ENCODE data around the gene NME8.

Gene NME8

GRCh38 chr7:37901890-37902524 is 53.6 kb downstream of the NME8 start:
- no peak for DNase-seq

DNA sequence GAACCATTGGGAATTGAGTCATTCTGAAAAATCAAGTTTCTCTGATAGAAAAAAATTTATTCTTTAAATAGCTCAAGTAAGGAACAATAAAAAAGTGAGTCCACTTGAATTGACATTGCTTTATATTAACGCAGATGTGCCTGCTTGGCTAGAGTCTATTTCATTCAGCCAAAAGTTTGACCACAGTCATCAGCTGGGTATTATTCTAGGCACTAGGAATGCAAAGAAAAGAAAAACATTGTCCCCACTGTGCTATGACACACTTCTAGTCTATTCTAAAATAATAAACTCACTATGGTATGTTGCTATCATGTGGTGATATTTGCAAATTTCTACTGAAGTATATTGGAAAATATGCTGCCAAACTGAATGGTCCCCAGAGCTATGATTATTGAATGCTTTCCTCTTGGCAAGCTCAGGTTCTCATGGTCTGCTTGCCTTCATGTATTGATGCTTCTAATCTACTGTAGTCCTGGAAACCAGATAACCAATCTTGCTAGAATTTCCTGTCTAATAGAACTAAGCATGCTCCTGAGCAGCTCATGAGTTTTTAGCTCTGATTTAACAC is 59.9 kb downstream of the NME8 start:
- no peak for DNase-seq

DNA sequence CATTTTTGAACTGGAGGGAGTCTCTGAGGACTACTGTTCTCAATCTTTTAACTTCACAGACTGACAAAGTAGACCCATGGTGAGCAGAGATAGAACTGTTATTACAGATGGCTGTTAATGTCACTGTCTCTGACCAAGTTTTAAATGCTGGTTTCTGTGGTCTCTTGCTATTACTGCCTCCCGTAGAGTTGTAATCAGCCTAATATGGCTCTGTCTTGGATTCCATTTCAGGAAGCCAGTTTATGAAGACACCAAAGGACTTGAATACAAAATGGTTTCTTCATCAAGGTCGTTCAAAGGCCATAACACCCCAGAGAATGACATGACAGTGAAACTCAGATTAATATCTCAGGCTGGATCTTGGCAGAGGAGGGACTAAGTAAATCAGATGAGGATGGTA is 64.4 kb downstream of the NME8 start:
- no peak for DNase-seq

- no peak for DNase-seq
Observed at GRCh38 chr7:37915438-37915837, 67.0 kb downstream of the NME8 start.

- no peak for DNase-seq
Observed at GRCh38 chr7:37916017-37916672, 67.7 kb downstream of the NME8 start.

- DNase-seq: peak; percentile 42
Observed at GRCh38 chr7:37916673-37917660, 68.6 kb downstream of the NME8 start, which contains the start of gene SFRP4. TSS of gene SFRP4 (minus strand) at chr7:37916817. CDS start at chr7:37916537, 280 bp downstream.

- no peak for DNase-seq
Observed at GRCh38 chr7:37918526-37918925, 70.1 kb downstream of the NME8 start.

- peak; percentile 38 for DNase-seq
Observed at GRCh38 chr7:37920305-37920848, 72.0 kb downstream of the NME8 start, which contains the start of gene EPDR1. TSS of gene EPDR1 (plus strand) at chr7:37920640. CDS start at chr7:37920940, 300 bp downstream.

GRCh38 chr7:37920849-37921805 is 72.7 kb downstream of the NME8 start:
- peak; percentile 52 for DNase-seq

DNA sequence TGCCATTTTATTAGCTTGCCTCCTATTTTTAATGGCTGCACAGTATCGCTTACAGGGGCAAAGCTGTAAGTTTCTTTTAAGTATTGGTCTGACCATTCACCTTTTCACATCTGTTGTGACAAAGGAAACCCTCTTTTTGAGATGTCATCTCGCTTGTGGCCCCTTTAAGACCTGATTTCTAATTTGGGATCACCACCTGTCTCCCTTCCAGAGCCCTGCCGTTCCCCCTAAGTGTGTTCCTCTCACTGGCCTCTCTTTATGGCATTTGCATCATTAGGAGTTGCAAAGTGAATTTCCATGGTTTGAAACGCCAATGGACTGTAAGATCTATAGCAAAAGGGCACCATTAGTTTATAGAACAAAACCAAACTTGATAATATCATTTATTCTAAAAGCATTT is 73.5 kb downstream of the NME8 start:
- no peak for DNase-seq

DNA sequence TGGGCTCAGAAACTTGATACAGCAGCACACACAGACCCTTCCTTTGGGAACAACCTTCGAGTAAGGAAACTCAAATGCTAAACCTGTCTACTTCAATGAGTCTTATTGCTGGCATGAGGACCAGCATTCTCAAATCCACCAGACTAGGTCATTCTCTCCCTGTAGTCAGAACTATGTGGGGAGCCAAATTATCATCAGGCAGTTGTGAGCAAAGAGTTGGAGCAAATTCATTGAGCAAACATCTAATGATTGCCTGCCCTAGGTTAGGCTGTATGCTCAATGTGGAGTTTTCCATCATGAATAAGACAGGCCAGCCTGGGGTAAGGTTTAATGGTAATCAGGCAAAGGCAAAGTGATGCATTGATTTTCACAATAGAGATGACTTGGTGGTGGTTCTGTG is 75.6 kb downstream of the NME8 start:
- DNase-seq: no peak

- no peak for DNase-seq
Observed at GRCh38 chr7:37924491-37925041, 76.2 kb downstream of the NME8 start.

DNA sequence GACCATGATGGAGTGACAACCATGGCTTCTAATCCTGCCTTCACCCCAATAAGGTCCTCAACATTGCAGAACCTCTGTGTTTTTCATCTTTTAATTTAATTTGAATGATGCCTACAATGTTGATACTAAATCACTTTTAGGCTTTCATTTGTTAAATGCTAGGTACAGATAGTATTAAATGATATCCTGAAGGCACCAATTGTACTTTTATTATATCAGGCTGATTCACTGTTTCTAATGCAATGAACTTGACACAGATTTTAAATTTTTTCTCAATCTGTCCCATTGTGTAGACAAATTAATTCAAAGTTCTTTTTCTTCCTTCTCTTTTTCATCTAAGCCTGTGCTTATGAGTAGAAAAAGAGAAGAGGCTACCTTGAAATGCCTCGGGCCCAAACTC is 77.2 kb downstream of the NME8 start:
- no peak for DNase-seq

DNA sequence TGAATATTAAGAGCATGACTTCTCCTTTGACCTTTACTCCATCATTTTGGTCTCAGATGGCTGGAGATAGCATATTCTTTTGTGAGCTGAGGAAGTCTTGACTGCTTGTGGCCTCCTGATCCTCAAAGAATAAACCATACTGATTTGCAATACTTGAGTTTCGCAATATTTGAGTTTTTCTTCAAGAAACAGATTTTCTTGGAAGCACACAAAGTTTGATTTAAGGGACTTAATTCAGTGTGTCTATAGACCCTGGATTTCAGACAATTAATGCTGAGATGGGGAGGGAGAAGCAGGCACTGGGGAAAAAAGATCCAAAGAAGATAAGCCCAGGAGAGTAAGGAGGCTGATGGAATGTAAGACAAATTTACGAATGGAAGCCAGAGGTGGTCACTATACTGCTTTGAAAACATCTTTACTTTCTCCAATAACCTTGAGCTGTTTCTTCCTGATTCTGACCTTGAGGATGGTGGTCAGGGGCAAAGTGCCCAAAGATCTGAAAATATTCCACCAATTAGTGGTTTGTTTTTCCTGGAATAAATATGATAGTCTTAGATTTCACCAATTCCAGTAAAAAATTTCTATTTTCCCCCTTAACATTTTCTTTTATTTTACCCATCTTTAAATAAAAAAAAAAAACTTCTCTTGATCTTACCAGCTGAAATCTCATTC is 79.5 kb downstream of the NME8 start:
- no peak for DNase-seq

DNA sequence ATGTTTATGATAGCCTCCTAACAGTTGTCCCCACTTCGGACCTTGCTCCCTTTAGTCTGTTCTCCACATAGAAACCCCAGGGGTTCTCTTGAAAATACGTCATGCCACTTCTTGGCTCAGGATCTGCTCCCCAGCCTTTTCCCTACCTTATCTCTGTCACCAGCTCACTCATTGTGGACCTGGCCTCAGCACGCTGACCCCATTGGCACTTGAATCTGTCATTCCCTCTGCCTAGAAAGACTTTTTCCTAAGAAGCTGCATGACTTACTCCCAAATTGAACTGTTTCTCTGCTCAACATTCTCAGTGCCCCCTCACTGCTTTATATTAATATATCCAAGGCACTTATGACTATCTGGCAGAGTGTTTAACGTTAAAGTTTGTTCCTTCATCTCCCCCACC is 80.5 kb downstream of the NME8 start:
- DNase-seq: no peak

- DNase-seq: no peak
Observed at GRCh38 chr7:37930226-37930948, 82.0 kb downstream of the NME8 start.

DNA sequence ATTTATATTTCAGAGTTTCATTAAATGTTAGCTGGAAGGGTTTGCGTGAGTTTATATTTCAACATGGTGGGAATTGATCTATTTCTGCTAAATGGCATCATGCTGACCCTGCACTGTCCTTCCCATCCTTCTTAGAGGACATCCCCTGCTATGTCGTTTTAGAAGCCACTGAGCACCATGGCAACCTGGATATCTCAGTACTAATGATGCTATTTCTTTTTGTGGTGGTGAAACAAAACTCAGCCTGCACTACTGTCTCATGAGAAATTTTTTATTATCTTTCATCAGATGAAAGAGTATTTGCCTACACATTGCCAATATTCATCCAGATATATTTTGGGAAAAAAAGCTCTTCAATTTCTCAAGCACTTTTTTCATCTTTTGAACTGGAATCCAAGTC is 84.1 kb downstream of the NME8 start:
- DNase-seq: no peak

DNA sequence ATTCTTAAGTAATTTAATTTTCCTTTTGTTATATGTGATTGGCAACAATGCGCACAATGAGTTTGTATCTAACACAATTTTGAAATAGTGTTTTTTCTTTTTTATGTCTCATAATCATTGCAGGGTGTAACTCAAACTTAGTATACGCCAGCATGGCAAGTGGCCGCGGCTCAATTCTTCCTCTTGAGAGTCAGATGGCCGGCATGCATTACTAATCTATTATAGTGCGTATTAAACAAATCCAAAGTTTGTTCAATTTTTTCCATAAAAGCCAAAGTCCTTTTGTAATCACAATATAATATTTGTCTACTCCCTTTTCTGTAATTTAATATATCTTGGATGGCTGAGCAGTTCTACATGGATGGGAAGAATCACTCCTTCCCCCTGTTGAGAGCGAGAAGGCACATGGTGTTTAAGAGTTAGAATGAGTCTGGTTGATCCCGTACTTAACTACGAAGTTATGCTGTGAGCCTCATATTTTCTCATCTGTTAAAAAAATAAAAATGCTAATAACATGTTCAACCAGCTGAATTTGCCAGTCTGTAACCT is 84.7 kb downstream of the NME8 start:
- no peak for DNase-seq

DNA sequence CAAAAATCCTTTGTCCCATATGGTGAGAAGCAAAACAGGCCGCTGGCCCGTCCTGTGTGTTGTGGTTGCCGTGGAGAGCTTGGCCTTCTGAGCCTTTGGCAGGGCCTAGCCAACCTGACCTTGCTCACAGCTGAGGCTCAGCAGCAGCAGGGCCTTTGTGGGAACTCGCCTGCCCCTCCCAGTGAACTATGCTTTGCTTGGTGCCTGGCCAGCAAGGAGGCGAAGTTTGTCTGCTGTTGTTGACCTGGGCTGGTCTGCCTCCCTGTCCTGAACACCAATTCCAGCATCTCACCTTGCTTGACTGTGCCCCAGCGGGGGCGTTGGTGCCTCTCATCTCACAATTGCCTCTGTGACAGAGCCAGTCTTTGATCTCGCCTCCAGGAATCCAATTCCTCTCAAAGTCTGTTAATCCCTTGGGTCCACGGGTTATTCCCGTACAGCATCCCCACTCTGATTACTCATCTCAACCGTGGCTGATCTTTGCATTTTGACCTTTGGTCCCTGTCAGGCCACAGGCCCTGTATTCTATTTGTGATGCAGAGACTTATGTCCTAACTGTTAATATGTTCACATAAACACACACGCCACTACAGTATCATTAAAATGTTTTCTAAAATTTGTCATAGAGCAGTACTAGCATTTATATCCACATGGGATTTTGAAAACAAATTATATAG is 94.7 kb downstream of the NME8 start:
- DNase-seq: no peak
